ENCODE results near the gene RAB11FIP4. TPM values are rescaled to one million over a fixed set of nuclear protein-coding genes. Genes with fewer than 3 reads are reported as not detected.

The RAB11FIP4 gene
- total and polyA plus RNA-seq, 8 donors: 6.5 to 42.7 (median 24.5) TPM

DNA sequence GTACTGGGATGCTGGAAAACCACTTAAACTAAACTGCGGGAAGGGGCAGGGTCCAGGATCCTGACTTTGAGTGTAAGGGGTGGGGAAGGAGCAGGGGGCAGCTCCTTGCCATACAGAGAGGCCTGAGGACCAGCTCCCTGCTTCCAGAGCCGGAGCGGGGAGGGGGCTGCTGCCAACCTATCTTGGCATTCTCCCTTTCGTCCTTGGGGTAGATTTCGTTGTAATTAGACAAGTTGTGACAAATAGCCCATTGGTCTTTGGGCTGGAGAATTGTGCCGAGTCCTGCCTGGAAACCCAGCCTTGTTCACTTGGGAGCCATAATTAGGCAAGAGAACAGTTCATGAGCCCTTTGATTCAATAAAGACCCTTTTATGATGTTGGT lies 175.5 kb downstream of the RAB11FIP4 start:
- no peak for FAIRE-seq
- 74 to 75% methylated on average over 6 of the region's 6 CpGs for WGBS, 2 donors
- Histone ChIP-seq H3K4me3 (no peak overlapping the region), H3K27me3 (no peaks in the 10 kb centered on the region), H3K4me1 (peaks cover 3 to 32% (median 23%) of the 10 kb centered on the region in 3 donors), H3K36me3 (no peaks in the 10 kb centered on the region), H3K9me3 (no peaks in the 10 kb centered on the region), H3K27ac (peak overlapping the region in 2 of 4 donors; percentile 14 to 42)
- TF ChIP-seq, protein P1, sequence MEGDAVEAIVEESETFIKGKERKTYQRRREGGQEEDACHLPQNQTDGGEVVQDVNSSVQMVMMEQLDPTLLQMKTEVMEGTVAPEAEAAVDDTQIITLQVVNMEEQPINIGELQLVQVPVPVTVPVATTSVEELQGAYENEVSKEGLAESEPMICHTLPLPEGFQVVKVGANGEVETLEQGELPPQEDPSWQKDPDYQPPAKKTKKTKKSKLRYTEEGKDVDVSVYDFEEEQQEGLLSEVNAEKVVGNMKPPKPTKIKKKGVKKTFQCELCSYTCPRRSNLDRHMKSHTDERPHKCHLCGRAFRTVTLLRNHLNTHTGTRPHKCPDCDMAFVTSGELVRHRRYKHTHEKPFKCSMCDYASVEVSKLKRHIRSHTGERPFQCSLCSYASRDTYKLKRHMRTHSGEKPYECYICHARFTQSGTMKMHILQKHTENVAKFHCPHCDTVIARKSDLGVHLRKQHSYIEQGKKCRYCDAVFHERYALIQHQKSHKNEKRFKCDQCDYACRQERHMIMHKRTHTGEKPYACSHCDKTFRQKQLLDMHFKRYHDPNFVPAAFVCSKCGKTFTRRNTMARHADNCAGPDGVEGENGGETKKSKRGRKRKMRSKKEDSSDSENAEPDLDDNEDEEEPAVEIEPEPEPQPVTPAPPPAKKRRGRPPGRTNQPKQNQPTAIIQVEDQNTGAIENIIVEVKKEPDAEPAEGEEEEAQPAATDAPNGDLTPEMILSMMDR (IDR thresholded peaks at IDR 0.05): no peak
- DNase-seq: no peak
- intact Hi-C loops (cut with DNase I): no loop called here
- ATAC-seq: no peak

DNA sequence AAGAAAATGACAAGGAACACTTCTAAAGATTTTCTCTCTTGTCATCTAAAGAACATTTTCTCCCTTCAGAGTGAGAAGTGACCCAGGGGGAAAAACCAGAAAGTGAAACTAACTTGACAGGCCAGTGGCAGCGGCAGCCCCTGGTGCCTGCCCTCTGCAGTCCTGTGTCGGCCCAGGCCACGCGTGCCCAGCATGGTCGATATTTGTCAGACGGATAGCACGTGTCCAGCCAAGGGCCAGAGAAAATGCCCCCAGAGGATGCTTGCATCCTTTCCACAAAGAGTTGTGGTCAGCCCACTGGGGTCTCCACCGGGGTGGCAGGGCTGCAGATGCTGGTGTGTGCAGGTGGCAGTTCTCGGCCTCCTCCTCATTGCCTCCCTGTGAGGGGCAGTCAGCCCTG lies 176.6 kb downstream of the RAB11FIP4 start:
- WGBS, 2 donors: 72 to 77% methylated on average over 9 of the region's 9 CpGs
- intact Hi-C loops (cut with DNase I): no loop called here
- TF ChIP-seq, protein P1 (IDR thresholded peaks at IDR 0.05): no peak
- no peaks in the 10 kb centered on the region for H3K27me3 ChIP-seq
- H3K9me3 ChIP-seq: no peaks in the 10 kb centered on the region
- H3K4me3 ChIP-seq: no peak overlapping the region
- no peaks in the 10 kb centered on the region for H3K36me3 ChIP-seq
- DNase-seq: no peak
- ATAC-seq: peak in 1 of 4 donors; percentile 19
- FAIRE-seq: no peak
- H3K4me1 ChIP-seq: peaks cover 3 to 21% (median 12%) of the 10 kb centered on the region in 3 donors
- peak overlapping the region in 2 of 4 donors; percentile 41 to 44 for H3K27ac ChIP-seq

DNA sequence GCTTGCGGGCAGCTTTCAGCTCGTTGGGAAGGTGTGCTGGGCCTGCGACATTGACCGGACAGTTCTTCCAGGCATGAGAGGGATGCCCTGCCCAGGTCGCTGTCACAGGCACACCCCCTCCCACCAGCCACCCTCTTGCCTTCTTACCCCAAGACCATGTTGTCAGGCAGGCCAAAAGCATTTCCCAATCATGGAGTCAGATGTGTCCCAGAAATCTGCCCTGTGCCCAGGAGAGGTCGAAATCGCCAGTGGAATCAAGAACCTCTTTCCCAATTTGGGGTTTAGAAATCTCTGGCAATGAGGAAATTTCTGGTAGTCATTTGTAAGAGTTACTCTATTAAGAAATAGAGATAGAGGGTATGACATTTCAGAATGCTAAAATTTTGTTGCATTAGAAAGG lies 177.1 kb downstream of the RAB11FIP4 start:
- ATAC-seq (no peak), FAIRE-seq (no peak), DNase-seq (no peak)
- Histone ChIP-seq H3K27me3 (no peaks in the 10 kb centered on the region), H3K36me3 (no peaks in the 10 kb centered on the region), H3K4me1 (peaks cover 3 to 18% (median 12%) of the 10 kb centered on the region in 3 donors), H3K9me3 (no peaks in the 10 kb centered on the region), H3K4me3 (no peak overlapping the region), H3K27ac (peak overlapping the region in 2 of 4 donors; percentile 41 to 44)
- WGBS, 2 donors: 91 to 95% methylated on average over 7 of the region's 7 CpGs
- TF ChIP-seq, protein P1 (IDR thresholded peaks at IDR 0.05): no peak
- intact Hi-C loops (cut with DNase I): no loop called here

DNA sequence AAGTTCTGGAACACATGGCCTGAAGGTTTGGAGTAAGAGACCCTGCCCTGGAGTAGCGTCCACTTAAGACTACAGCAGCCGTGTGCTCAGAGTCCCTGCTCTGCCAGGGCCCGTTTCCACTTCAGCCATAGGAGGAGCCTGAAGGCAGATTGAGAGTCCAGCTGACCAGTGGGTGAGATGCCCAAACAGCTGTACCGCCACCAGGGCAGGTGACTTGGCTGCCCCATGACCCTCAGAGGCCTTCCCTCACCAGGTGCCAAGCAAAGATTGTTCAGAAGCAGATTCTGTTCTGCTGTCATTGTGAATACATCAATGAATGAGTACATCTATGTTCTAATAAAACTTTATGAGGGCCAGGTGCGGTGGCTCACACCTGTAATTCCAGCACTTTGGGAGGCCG lies 178.8 kb downstream of the RAB11FIP4 start:
- FAIRE-seq: no peak
- Histone ChIP-seq H3K4me1 (peaks cover 3 to 12% (median 9%) of the 10 kb centered on the region in 3 donors), H3K9me3 (no peaks in the 10 kb centered on the region), H3K27me3 (no peaks in the 10 kb centered on the region), H3K27ac (peak overlapping the region; percentile 26 to 63 (median 61)), H3K4me3 (no peak overlapping the region), H3K36me3 (no peaks in the 10 kb centered on the region)
- ATAC-seq: no peak
- intact Hi-C loops (cut with DNase I): no loop called here
- TF ChIP-seq, protein P1 (IDR thresholded peaks at IDR 0.05): no peak
- 89 to 94% methylated on average over 6 of the region's 6 CpGs for WGBS, 2 donors
- DNase-seq: no peak

DNA sequence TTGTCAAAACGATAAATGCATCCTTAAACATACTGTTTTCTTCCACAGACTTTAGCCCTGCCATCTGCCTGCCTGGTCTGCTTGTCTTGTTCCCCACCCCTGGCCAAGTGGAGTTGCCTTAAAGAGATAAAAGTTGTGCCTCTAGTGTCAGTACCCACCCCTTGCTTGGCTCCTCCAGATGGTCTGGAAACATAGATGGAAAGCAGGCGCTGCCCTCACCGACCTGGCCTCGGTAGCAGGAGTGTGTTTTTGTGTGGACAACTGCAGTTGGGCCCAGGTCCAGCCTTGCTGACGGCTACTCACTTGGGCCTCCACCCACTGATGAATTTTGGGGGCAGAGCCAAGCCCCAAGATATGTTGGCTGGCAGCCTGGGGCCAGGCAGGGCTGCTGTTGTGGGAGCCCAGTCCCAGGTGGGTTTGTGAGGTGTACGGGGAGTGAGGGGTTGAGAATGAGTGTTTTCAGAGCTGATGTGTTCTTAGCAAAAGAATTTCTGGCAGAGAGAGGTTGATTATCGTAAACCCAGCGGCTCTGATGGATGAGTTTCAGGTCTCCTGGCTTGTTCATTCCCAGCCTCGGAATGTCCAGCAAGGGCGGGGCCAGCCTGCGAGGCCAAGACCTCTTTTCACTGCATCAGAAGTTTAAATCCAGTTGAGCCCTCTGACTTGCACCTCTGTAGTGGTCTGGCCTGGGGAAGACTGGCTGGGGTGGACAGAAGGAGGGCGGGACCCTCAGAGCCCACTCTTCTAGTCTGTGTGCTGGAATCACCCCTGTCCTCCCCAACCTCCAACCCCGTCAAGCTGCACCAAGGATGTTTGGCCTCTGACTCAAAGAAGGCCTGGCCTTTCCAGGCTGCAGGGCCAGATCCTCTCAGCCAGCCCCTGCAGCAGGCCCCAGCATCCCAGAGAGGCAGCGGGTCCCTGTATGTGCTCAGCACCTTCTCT lies 179.7 kb downstream of the RAB11FIP4 start:
- TF ChIP-seq, protein P1 (IDR thresholded peaks at IDR 0.05): no peak
- Histone ChIP-seq H3K4me3 (no peak overlapping the region), H3K27ac (peak overlapping the region; percentile 56 to 63 (median 61)), H3K9me3 (no peaks in the 10 kb centered on the region), H3K27me3 (no peaks in the 10 kb centered on the region), H3K36me3 (no peaks in the 10 kb centered on the region), H3K4me1 (peaks cover 3 to 12% (median 5%) of the 10 kb centered on the region in 3 donors)
- WGBS, 2 donors: 61 to 65% methylated on average over 14 of the region's 14 CpGs
- ATAC-seq: peak; percentile 67 to 86 (median 72)
- peak in 5 of 6 donors; percentile 46 to 80 (median 76) for DNase-seq
- no peak for FAIRE-seq
- intact Hi-C loops (cut with DNase I): no loop called here

Data from pancreas (tissue), 10 donors.